ENCODE measurements around the gene SEMA3G.

- TF ChIP-seq CTCF (IDR thresholded peaks at IDR 0.05): no peak
- no peak for TF ChIP-seq POLR2A (IDR thresholded peaks at IDR 0.05)
These were observed 21.7 kb downstream of the SEMA3G start for GRCh38 chr3:52423173-52423572.

Data from uterus (tissue), 2 donors.